Mesodermal cell (in vitro differentiated cells): ENCODE measurements around the gene SMAD1.

Experiments used
- H3K27ac ChIP-seq: 2 replicates; pipeline ENCODE4 v1.7.0; 2013; ENCODE audit warnings: mild to moderate bottlenecking, low read depth, low read length, moderate library complexity; ENCODE audit not compliant: severe bottlenecking
- H3K36me3 ChIP-seq: 2 replicates; pipeline ENCODE4 v1.7.1; 2013; ENCODE audit warnings: mild to moderate bottlenecking, low read length, moderate library complexity; ENCODE audit not compliant: control insufficient read depth, insufficient read depth
- H3K4me1 ChIP-seq: one replicate; pipeline ENCODE4 v1.7.1; 2013; ENCODE audit warnings: mild to moderate bottlenecking, low read length; ENCODE audit not compliant: insufficient read depth, control insufficient read depth, poor library complexity, severe bottlenecking
- H3K4me3 ChIP-seq: 2 replicates; pipeline ENCODE4 v1.7.0; 2013; ENCODE audit warnings: low read length, control low read depth, mild to moderate bottlenecking; ENCODE audit not compliant: insufficient read depth, poor library complexity, severe bottlenecking; ENCODE audit errors: extremely low read depth
- H3K9me3 ChIP-seq: 2 replicates; pipeline ENCODE4 v1.7.1; 2013; ENCODE audit warnings: mild to moderate bottlenecking, low read length, moderate library complexity; ENCODE audit not compliant: control insufficient read depth
- WGBS, 2 experiments: methylation state at CpG; one replicate each; pipeline ENCODE4 v1.1.5; 2013; ENCODE audit warnings: missing lambda C conversion rate in 2 of 2; ENCODE audit not compliant: insufficient coverage in 2 of 2; 5-methylcytosine and 5-hydroxymethylcytosine counted together

SMAD1 gene

GRCh38 chr4:145488310-145488709, 6.7 kb downstream of the SMAD1 start:
- peaks cover 13% of the 10 kb centered on the region for H3K4me1 ChIP-seq
- H3K9me3 ChIP-seq, result no peaks in the 10 kb centered on the region
- WGBS, 2 experiments, result no CpG with 5 or more reads among the region's 2 CpGs
- H3K4me3 ChIP-seq, result no peak overlapping the region
- no peak overlapping the region for H3K27ac ChIP-seq
- H3K36me3 ChIP-seq, result no peaks in the 10 kb centered on the region

DNA sequence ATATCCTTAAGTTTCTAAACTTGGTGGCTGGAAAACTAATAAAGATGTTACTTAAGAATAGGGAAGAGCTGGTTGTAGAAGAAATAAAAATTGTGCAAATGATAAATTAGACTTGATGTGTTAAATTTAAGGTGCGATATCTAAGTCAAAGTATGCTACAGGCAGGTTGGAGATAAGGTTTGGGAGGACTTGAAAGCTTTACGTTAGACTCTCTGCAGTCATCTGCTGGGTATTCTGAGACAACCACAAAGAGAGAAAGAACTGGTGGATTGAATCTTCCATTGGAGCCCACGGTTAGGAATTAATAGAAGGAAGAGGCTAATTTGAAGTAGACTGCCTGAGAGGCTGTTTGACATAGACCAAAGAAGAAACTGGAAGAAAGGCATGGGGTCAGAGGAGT, 7.9 kb downstream of the SMAD1 start:
- Histone ChIP-seq H3K27ac (no peak overlapping the region), H3K9me3 (no peaks in the 10 kb centered on the region), H3K4me3 (no peak overlapping the region), H3K4me1 (peaks cover 5% of the 10 kb centered on the region), H3K36me3 (no peaks in the 10 kb centered on the region)
- WGBS, 2 experiments, result 93 to 96% methylated on average over 3 of the region's 3 CpGs

DNA sequence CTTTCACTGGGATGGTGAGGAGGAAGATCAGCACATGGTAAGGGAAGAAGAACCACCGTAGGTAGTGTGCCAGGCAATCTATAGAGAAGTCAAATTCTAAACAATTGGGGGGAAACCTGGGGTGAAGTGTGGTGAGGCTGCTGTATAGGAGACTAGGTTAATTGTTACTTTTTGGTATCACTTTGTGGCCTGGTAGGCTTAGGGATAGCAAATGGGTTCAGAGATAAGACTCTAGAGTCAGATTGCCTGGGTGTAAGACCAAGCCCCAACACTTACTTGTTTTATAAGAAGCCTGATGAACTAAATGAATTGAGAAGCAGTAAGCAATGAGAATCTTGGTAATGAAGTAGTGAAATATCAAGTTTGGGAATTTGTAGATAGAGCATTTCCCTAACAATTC, 8.7 kb downstream of the SMAD1 start:
- no peaks in the 10 kb centered on the region for H3K36me3 ChIP-seq

DNA sequence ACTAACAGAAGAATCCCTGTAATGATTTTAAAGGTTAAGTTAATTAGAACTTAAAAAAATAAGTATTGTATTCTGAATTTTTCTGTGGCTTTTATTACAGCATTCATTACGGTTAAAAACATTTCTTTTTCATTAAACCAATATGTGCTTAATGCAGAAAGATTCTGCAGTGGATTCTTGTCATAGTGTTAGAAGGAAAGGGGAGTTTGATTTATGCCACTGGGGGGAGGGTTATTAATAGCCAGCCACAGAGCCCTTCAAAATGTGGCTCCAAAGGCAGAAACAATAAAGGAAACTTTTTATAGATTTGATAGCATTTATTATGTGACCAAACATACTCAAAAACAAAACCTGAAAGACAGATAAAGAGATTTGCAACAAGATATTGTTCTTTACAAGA, 9.1 kb downstream of the SMAD1 start:
- Histone ChIP-seq H3K4me3 (no peak overlapping the region), H3K4me1 (peaks cover 5% of the 10 kb centered on the region), H3K9me3 (no peaks in the 10 kb centered on the region), H3K27ac (no peak overlapping the region), H3K36me3 (no peaks in the 10 kb centered on the region)
- no CpG with 5 or more reads among the region's 1 CpG for WGBS, 2 experiments

More for the DNA sequence above, 8.7 kb downstream of the SMAD1 start:
- Histone ChIP-seq H3K4me1 (peaks cover 5% of the 10 kb centered on the region), H3K9me3 (no peaks in the 10 kb centered on the region), H3K27ac (no peak overlapping the region), H3K4me3 (no peak overlapping the region)
- 100% methylated on average over 1 of the region's 1 CpG; no CpG with 5 or more reads in 1 of the 2 experiments for WGBS, 2 experiments

GRCh38 chr4:145492376-145492775, 10.7 kb downstream of the SMAD1 start:
- Histone ChIP-seq H3K9me3 (no peaks in the 10 kb centered on the region), H3K27ac (no peak overlapping the region), H3K36me3 (no peaks in the 10 kb centered on the region), H3K4me1 (peaks cover under 1% of the 10 kb centered on the region), H3K4me3 (no peak overlapping the region)
- 100% methylated on average over 2 of the region's 3 CpGs for WGBS, 2 experiments

DNA sequence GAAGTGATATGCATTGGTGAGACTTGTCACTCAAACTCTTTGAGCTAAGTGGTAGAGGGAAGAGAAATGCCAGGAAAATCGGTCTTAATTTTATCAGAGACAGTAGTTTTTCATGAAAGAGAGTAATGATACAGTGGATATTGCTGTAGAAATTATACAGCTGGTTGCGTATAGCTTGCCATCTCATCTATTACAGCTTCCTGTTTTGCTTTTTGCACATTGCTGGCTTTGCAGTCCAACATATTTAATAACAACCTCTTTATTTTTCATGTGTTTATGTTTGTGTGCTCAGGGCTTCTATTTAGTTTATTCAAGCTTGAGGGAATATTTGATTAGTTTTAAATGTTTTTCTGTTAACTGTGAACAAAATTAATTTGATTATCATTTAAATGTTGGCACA, 11.5 kb downstream of the SMAD1 start:
- Histone ChIP-seq H3K4me3 (no peak overlapping the region), H3K4me1 (no peaks in the 10 kb centered on the region), H3K36me3 (no peaks in the 10 kb centered on the region), H3K27ac (no peak overlapping the region), H3K9me3 (no peaks in the 10 kb centered on the region)
- WGBS, 2 experiments, result 71% methylated on average over 1 of the region's 2 CpGs; no CpG with 5 or more reads in 1 of the 2 experiments

DNA sequence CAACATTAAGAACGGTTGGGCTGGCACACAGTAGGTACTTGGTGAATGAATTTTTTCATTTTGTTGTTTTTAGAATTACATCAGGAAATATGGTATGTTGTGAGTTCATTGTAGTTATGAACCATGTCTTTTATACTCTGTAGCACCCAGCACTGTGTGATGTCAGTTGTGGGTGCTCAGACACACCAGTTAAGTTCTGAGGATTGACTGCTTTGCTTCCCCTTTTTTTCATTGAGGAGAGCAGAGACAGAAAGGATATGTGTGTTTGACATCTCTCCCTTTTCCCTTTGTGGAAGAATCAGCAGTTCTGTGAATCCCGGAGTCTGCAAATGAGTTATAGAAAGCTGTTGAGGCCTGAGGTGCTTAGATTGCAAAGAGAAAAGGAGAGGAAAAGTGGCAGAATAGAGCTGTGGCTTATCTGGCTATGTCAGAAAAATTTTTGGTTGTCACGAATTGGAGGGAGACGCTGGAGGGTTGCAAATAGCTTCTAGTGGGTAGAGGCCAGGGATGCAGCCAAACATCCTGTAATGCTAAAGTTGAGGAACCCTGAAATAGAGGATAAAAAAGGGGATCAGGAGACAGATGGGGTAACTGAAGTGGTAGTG, 13.1 kb downstream of the SMAD1 start:
- no peaks in the 10 kb centered on the region for H3K9me3 ChIP-seq
- H3K4me3 ChIP-seq, result no peak overlapping the region
- H3K27ac ChIP-seq, result no peak overlapping the region
- no peaks in the 10 kb centered on the region for H3K4me1 ChIP-seq
- H3K36me3 ChIP-seq, result peaks cover 8% of the 10 kb centered on the region
- WGBS, 2 experiments, result 80 to 97% methylated on average over 2 to 4 of the region's 4 CpGs

DNA sequence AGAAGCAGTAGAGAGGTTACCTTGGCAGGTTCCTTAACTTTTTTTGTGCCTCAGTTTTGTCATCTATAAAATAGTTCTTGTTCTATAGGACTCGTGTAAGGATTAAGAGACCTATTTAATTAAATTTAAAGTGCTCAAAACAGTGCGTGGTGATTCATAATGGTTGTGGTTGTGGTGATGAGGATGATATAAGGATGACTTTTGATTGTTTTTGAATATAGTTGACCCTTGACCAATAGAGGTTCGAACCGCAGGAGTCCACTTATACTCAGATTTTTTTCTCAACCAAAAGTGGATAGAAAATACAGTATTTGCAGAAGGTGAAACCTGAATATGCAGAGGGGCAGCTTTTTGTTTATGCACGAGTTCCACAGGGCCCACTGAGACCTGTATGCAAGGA, 14.6 kb downstream of the SMAD1 start:
- H3K4me3 ChIP-seq, result no peak overlapping the region
- 88 to 100% methylated on average over 1 to 2 of the region's 5 CpGs for WGBS, 2 experiments
- H3K9me3 ChIP-seq, result no peaks in the 10 kb centered on the region
- peaks cover 4% of the 10 kb centered on the region for H3K4me1 ChIP-seq
- no peak overlapping the region for H3K27ac ChIP-seq
- H3K36me3 ChIP-seq, result peaks cover 8% of the 10 kb centered on the region

GRCh38 chr4:145497199-145498149, 15.8 kb downstream of the SMAD1 start:
- H3K4me3 ChIP-seq, result no peak overlapping the region
- H3K4me1 ChIP-seq, result peaks cover 4% of the 10 kb centered on the region
- no peaks in the 10 kb centered on the region for H3K9me3 ChIP-seq
- WGBS, 2 experiments, result 94 to 95% methylated on average over 5 to 8 of the region's 9 CpGs
- H3K27ac ChIP-seq, result no peak overlapping the region
- H3K36me3 ChIP-seq, result peaks cover 8% of the 10 kb centered on the region

DNA sequence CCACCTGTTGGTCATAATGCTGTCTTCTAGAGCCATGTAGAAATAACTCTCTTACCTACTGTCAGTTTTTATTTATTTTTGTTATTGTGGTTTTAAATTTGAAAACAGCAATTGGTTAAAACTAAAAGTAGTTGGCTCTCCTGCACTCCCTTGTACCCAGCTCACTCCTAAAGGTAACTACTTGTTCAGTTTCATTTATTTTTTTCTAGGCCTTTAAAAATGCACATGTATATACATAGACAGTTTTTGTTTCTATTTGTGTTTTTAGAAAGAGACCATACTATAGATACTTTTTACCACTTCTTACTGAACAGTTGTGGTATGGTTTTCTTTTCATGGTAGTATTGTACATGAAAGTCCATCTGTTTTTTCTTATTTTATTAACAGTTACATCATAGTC, 16.8 kb downstream of the SMAD1 start:
- no peak overlapping the region for H3K27ac ChIP-seq
- no peaks in the 10 kb centered on the region for H3K9me3 ChIP-seq
- H3K4me3 ChIP-seq, result no peak overlapping the region
- peaks cover 4% of the 10 kb centered on the region for H3K4me1 ChIP-seq
- peaks cover 8% of the 10 kb centered on the region for H3K36me3 ChIP-seq
